Endodermal cell (in vitro differentiated cells): ENCODE measurements around the gene PLXNB2. TPM values are rescaled to one million over a fixed set of nuclear protein-coding genes. Genes with fewer than 3 reads are reported as not detected.

Experiments
- DNase-seq: peaks from one replicate; pipeline ENCODE4 v3.0.0-alpha.2; 2017
- H3K27ac ChIP-seq: 2 replicates; pipeline ENCODE4 v1.5.1; 2013; ENCODE audit warnings: mild to moderate bottlenecking, low read depth, low read length, moderate library complexity
- H3K27me3 ChIP-seq: 2 replicates; pipeline ENCODE4 v1.6.1; 2013; ENCODE audit warnings: mild to moderate bottlenecking, low read length, moderate library complexity; ENCODE audit not compliant: insufficient read depth, control insufficient read depth, poor library complexity, severe bottlenecking
- H3K36me3 ChIP-seq: 2 replicates; pipeline ENCODE4 v1.7.0; 2013; ENCODE audit warnings: mild to moderate bottlenecking, low read length, moderate library complexity; ENCODE audit not compliant: control insufficient read depth, insufficient read depth
- H3K4me1 ChIP-seq: one replicate; pipeline ENCODE4 v1.7.0; 2013; ENCODE audit warnings: low read length; ENCODE audit not compliant: control insufficient read depth, insufficient read depth
- H3K4me3 ChIP-seq: 2 replicates; pipeline ENCODE4 v1.5.1; 2013; ENCODE audit warnings: mild to moderate bottlenecking, low read length, moderate library complexity
- H3K9ac ChIP-seq: 2 replicates; pipeline ENCODE4 v1.6.1; 2013; ENCODE audit warnings: mild to moderate bottlenecking, low read length, moderate library complexity; ENCODE audit not compliant: poor library complexity, severe bottlenecking; ENCODE audit errors: extremely low read depth
- H3K9me3 ChIP-seq: 2 replicates; pipeline ENCODE4 v1.6.1; 2013; ENCODE audit warnings: mild to moderate bottlenecking, low read length, moderate library complexity; ENCODE audit not compliant: control insufficient read depth
- H3K27ac Mint-ChIP-seq: 2 replicates; pipeline ENCODE4 v1.8.0; 2020; ENCODE audit warnings: mixed read lengths
- H3K27me3 Mint-ChIP-seq: 2 replicates; pipeline ENCODE4 v1.8.0; 2021; ENCODE audit warnings: mild to moderate bottlenecking, mixed read lengths; ENCODE audit not compliant: insufficient read depth
- H3K36me3 Mint-ChIP-seq: 2 replicates; pipeline ENCODE4 v1.8.0; 2020; ENCODE audit warnings: low read depth, mixed read lengths
- H3K4me1 Mint-ChIP-seq: 2 replicates; pipeline ENCODE4 v1.8.0; 2020; ENCODE audit warnings: mixed read lengths
- H3K4me3 Mint-ChIP-seq: 2 replicates; pipeline ENCODE4 v1.8.0; 2020; ENCODE audit warnings: mild to moderate bottlenecking, moderate library complexity, mixed read lengths
- H3K9me3 Mint-ChIP-seq: 2 replicates; pipeline ENCODE4 v1.8.0; 2020; ENCODE audit warnings: mild to moderate bottlenecking, mixed read lengths
- CTCF ChIP-seq: fragments of 200-600 bp; sonication (generic); conservative IDR thresholded peaks from 2 replicates; pipeline ENCODE4 v1.5.0; 2021; ENCODE audit warnings: antibody characterized with exemption, mild to moderate bottlenecking
- WGBS, 2 experiments: methylation state at CpG; one replicate each; pipeline versions ENCODE4 v1.1.5 to v1.1.7; 2013; ENCODE audit warnings: missing lambda C conversion rate in 2 of 2, mixed read lengths in 1 of 2; ENCODE audit not compliant: insufficient coverage in 1 of 2, insufficient read length in 1 of 2; 5-methylcytosine and 5-hydroxymethylcytosine counted together
- total RNA-seq, 2 donors: library from RNA; stranded (reverse); fragmentation: NEBNext Ultra II Directional in 1 of 2; extraction: Animal tissue kit (Norgen Biotek cat#: 25700) in 1 of 2; gene quantifications; 2 replicates in 1 of 2; 3 replicates in 1 of 2; pipeline ENCODE4 v1.2.1, GENCODE V29; 2021

PLXNB2 gene
- total RNA-seq, 2 donors from 2014 or later = 94.7 to 97.7 TPM

GRCh38 chr22:50259302-50259701 lies 48.1 kb downstream of the PLXNB2 start:
- no peak for TF ChIP-seq CTCF
- Histone ChIP-seq H3K36me3 (peaks cover 10% of the 10 kb centered on the region), H3K27me3 (no peaks in the 10 kb centered on the region), H3K4me3 (no peak overlapping the region), H3K9ac (no peak overlapping the region), H3K4me1 (no peaks in the 10 kb centered on the region), H3K9me3 (no peaks in the 10 kb centered on the region), H3K27ac (no peak overlapping the region)
- no peaks in the 10 kb centered on the region for H3K9me3 Mint-ChIP-seq
- H3K27me3 Mint-ChIP-seq = peaks cover 11% of the 10 kb centered on the region
- 93 to 100% methylated on average over 3 to 15 of the region's 15 CpGs for WGBS, 2 experiments
- peaks cover 12% of the 10 kb centered on the region for H3K36me3 Mint-ChIP-seq
- no peak for DNase-seq
- peak overlapping the region; percentile 56 for H3K4me3 Mint-ChIP-seq
- H3K27ac Mint-ChIP-seq = no peak overlapping the region
- peaks cover 5% of the 10 kb centered on the region for H3K4me1 Mint-ChIP-seq

- no peaks in the 10 kb centered on the region for H3K9me3 ChIP-seq
- WGBS, 2 experiments = 91 to 94% methylated on average over 18 to 24 of the region's 24 CpGs
- H3K9me3 Mint-ChIP-seq = no peaks in the 10 kb centered on the region
- H3K4me3 Mint-ChIP-seq = no peak overlapping the region
- H3K4me1 ChIP-seq = no peaks in the 10 kb centered on the region
- no peak for TF ChIP-seq CTCF
- no peak for DNase-seq
- peaks cover 6% of the 10 kb centered on the region for H3K27me3 Mint-ChIP-seq
- H3K4me3 ChIP-seq = no peak overlapping the region
- peaks cover 12% of the 10 kb centered on the region for H3K36me3 Mint-ChIP-seq
- H3K27ac ChIP-seq = no peak overlapping the region
- no peak overlapping the region for H3K9ac ChIP-seq
- no peak overlapping the region for H3K27ac Mint-ChIP-seq
- no peaks in the 10 kb centered on the region for H3K27me3 ChIP-seq
- peaks cover 5% of the 10 kb centered on the region for H3K4me1 Mint-ChIP-seq
- H3K36me3 ChIP-seq = peaks cover 10% of the 10 kb centered on the region
Measured at GRCh38 chr22:50258361-50259292, 48.8 kb downstream of the PLXNB2 start.

- peaks cover 12% of the 10 kb centered on the region for H3K36me3 Mint-ChIP-seq
- Histone ChIP-seq H3K9ac (no peak overlapping the region), H3K9me3 (no peaks in the 10 kb centered on the region), H3K27me3 (no peaks in the 10 kb centered on the region), H3K4me1 (no peaks in the 10 kb centered on the region), H3K36me3 (peaks cover 10% of the 10 kb centered on the region), H3K27ac (no peak overlapping the region), H3K4me3 (no peak overlapping the region)
- H3K27me3 Mint-ChIP-seq = peaks cover 4% of the 10 kb centered on the region
- WGBS, 2 experiments = 87 to 89% methylated on average over 17 to 30 of the region's 31 CpGs
- H3K4me3 Mint-ChIP-seq = no peak overlapping the region
- no peaks in the 10 kb centered on the region for H3K9me3 Mint-ChIP-seq
- no peak for DNase-seq
- no peak for TF ChIP-seq CTCF
- peaks cover 5% of the 10 kb centered on the region for H3K4me1 Mint-ChIP-seq
- no peak overlapping the region for H3K27ac Mint-ChIP-seq
Measured at GRCh38 chr22:50257451-50258360, 49.7 kb downstream of the PLXNB2 start.
